ENCODE data around the gene ARSA.
"Not testable (repeated sequence)": the region's sequence is repeated elsewhere in the genome, so short reads cannot be mapped to it uniquely, and the experiment has no call there.

The ARSA gene

GRCh38 chr22:50626314-50626849, 1.6 kb downstream of the ARSA start:
- no peak overlapping the region for H3K27ac ChIP-seq (ENCODE audit: low read depth, low read length)
- peaks cover 14% of the 10 kb centered on the region for H3K4me1 ChIP-seq (ENCODE audit: insufficient read depth, low read length)
- H3K4me3 ChIP-seq (ENCODE audit: low read depth in 1 of 2, low read length in 2 of 2): no peak overlapping the region
- no peaks in the 10 kb centered on the region for H3K9me3 ChIP-seq (ENCODE audit: low read length)
- H3K27me3 ChIP-seq (ENCODE audit: control insufficient read depth in 1 of 2, insufficient read depth in 2 of 2, low read length in 2 of 2): peaks cover 0 to 2% of the 10 kb centered on the region in 2 donors
- no peak overlapping the region for H3K9ac ChIP-seq (ENCODE audit: low read length)
- H3K36me3 ChIP-seq (ENCODE audit: insufficient read depth, low read length): no peaks in the 10 kb centered on the region

GRCh38 chr22:50625568-50626313, 2.2 kb downstream of the ARSA start:
- H3K36me3 ChIP-seq (ENCODE audit: insufficient read depth, low read length): no peaks in the 10 kb centered on the region
- peaks cover 0 to 9% of the 10 kb centered on the region in 2 donors for H3K27me3 ChIP-seq (ENCODE audit: control insufficient read depth in 1 of 2, insufficient read depth in 2 of 2, low read length in 2 of 2)
- H3K4me3 ChIP-seq (ENCODE audit: low read depth in 1 of 2, low read length in 2 of 2): no peak overlapping the region
- H3K27ac ChIP-seq (ENCODE audit: low read depth, low read length): no peak overlapping the region
- H3K9me3 ChIP-seq (ENCODE audit: low read length): no peaks in the 10 kb centered on the region
- H3K9ac ChIP-seq (ENCODE audit: low read length): no peak overlapping the region
- peaks cover 14% of the 10 kb centered on the region for H3K4me1 ChIP-seq (ENCODE audit: insufficient read depth, low read length)

DNA sequence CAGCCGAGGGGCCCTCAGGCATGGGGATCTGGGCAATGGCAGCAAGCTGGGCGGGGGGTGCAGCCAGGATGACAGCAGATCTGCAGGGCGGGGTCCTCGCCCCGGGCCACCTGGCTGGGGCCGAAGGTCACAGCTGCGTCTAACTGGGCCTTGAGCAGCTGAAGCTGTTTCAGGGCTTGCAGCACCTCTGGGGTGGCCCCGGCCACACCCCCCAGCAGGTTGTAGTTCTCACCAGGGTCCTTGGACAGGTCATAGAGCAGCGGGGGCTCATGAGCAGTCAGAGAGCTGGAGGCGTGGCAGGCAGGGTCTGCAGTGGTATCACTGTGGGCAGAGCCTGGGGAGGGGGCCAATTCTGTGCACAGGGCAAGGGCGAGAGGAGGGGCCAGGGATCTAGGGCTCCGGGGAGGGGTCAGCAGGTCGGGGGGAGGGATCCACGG, 2.8 kb downstream of the ARSA start:
- no peaks in the 10 kb centered on the region for H3K36me3 ChIP-seq (ENCODE audit: insufficient read depth, low read length)
- H3K9me3 ChIP-seq (ENCODE audit: low read length): no peaks in the 10 kb centered on the region
- peaks cover 14% of the 10 kb centered on the region for H3K4me1 ChIP-seq (ENCODE audit: insufficient read depth, low read length)
- H3K9ac ChIP-seq (ENCODE audit: low read length): no peak overlapping the region
- H3K27me3 ChIP-seq (ENCODE audit: control insufficient read depth in 1 of 2, insufficient read depth in 2 of 2, low read length in 2 of 2): peaks cover 0 to 11% of the 10 kb centered on the region in 2 donors
- no peak overlapping the region for H3K27ac ChIP-seq (ENCODE audit: low read depth, low read length)
- H3K4me3 ChIP-seq (ENCODE audit: low read depth in 1 of 2, low read length in 2 of 2): no peak overlapping the region

DNA sequence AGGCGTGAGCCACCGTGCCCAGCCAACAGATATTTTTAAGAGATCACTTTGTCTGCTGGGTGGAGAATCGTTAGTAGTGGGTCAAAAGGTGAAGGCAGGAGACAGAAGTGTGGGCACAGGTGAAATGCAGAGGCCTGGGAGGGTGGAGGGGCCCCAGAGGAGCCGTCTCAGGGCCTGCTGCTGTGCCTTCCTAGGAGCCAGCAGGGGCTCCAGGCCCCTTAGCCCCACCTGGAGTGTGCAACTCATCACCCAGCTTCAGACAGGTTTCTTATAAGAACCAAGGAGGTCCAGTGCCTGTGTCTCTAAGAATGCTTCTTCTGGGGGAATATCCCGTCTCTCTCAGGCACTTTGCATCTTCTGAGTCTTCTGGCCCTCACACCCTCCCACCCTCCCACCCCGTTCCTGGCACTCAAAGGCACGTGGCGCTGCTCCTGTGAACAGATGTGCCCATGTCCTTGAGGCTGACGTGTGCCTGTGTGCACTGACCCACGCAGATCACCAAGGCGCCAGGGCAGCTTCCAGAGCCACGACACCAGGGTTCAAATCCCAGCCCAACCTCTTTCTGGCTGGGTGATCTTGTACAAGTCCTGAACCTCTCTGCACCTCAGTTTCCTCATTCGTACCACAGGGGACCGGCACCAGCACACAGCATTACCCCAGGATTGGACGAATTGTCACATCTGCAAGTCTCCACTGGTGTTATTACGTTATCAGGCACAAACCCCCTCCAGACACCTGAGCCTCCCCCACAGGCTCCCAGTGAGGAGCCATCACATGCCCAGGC, 3.4 kb downstream of the ARSA start:
- Histone ChIP-seq H3K4me3 (ENCODE audit: low read depth in 1 of 2, low read length in 2 of 2) (no peak overlapping the region), H3K9ac (ENCODE audit: low read length) (no peak overlapping the region), H3K27ac (ENCODE audit: low read depth, low read length) (no peak overlapping the region), H3K9me3 (ENCODE audit: low read length) (no peaks in the 10 kb centered on the region), H3K4me1 (ENCODE audit: insufficient read depth, low read length) (peaks cover 14% of the 10 kb centered on the region), H3K27me3 (ENCODE audit: control insufficient read depth in 1 of 2, insufficient read depth in 2 of 2, low read length in 2 of 2) (peaks cover 5 to 11% of the 10 kb centered on the region in 2 donors), H3K36me3 (ENCODE audit: insufficient read depth, low read length) (no peaks in the 10 kb centered on the region)

DNA sequence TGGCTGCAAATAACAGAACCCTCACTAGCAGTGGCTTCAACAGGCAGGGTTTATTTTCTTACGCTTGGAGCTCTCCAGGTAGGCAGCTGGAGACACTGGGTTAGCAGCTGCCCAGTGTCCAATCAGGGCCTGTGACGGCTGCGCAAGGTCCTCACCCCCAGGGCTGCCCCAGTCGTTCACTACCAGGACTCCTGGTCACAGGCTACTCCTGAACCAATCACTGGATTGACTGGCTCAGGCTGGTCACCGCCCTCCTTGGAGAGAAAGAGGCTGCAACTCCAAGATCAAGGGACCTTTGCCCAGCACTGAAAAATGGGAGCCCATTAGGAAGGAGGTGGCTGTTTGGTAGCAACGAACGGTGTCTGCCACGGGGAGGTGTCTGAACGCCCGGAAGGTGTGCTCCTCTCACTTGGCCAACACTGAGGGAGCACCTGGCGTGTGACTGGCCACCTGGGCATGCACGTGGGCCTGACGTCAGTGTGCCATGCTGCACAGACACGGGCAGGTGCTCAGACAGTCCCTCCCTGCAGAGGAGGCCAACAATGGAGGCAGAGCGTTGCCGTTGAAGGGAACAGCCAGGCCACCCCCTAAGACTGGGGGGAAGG, 5.1 kb downstream of the ARSA start:
- Histone ChIP-seq H3K9me3 (ENCODE audit: low read length) (no peaks in the 10 kb centered on the region), H3K27ac (ENCODE audit: low read depth, low read length) (no peak overlapping the region), H3K27me3 (ENCODE audit: control insufficient read depth in 1 of 2, insufficient read depth in 2 of 2, low read length in 2 of 2) (peaks cover 7 to 11% of the 10 kb centered on the region in 2 donors), H3K4me1 (ENCODE audit: insufficient read depth, low read length) (peaks cover 6% of the 10 kb centered on the region), H3K9ac (ENCODE audit: low read length) (no peak overlapping the region), H3K4me3 (ENCODE audit: low read depth in 1 of 2, low read length in 2 of 2) (no peak overlapping the region), H3K36me3 (ENCODE audit: insufficient read depth, low read length) (no peaks in the 10 kb centered on the region)

- H3K36me3 ChIP-seq (ENCODE audit: insufficient read depth, low read length): no peaks in the 10 kb centered on the region
- no peaks in the 10 kb centered on the region for H3K9me3 ChIP-seq (ENCODE audit: low read length)
- peaks cover 1% of the 10 kb centered on the region for H3K4me1 ChIP-seq (ENCODE audit: insufficient read depth, low read length)
- H3K4me3 ChIP-seq (ENCODE audit: low read depth in 1 of 2, low read length in 2 of 2): no peak overlapping the region
- H3K27ac ChIP-seq (ENCODE audit: low read depth, low read length): no peak overlapping the region
- H3K27me3 ChIP-seq (ENCODE audit: control insufficient read depth in 1 of 2, insufficient read depth in 2 of 2, low read length in 2 of 2): peaks cover 7 to 11% of the 10 kb centered on the region in 2 donors
- no peak overlapping the region for H3K9ac ChIP-seq (ENCODE audit: low read length)
These were observed 5.8 kb downstream of the ARSA start for GRCh38 chr22:50621948-50622722.

DNA sequence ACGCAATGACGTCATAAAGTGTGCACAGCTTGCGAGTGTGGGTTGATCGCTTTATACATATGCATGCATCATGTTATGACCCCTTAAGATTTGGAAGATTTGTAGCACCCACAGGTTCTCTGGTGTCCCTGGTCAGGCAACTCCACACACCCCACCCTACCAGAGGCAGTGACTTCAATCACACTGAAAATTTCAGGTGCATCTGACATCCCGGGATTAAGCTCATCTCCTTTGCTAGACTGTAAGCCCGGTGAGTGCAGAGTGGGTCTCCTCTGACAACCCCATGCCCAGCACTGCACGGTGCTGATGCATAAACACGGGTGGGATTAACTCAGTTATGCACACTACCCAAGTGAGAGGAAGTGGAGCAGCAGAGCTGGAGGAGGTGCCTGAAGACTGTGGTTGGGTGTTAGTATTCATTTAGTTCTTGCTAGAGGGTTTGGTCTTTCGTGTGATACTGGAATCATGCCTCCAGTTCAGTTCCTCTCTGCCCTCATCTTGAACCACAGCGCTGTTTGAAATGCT, 6.5 kb downstream of the ARSA start:
- no peak overlapping the region for H3K4me3 ChIP-seq (ENCODE audit: low read depth in 1 of 2, low read length in 2 of 2)
- no peaks in the 10 kb centered on the region for H3K36me3 ChIP-seq (ENCODE audit: insufficient read depth, low read length)
- no peaks in the 10 kb centered on the region for H3K4me1 ChIP-seq (ENCODE audit: insufficient read depth, low read length)
- H3K27ac ChIP-seq (ENCODE audit: low read depth, low read length): no peak overlapping the region
- no peak overlapping the region for H3K9ac ChIP-seq (ENCODE audit: low read length)
- peaks cover 7 to 11% of the 10 kb centered on the region in 2 donors for H3K27me3 ChIP-seq (ENCODE audit: control insufficient read depth in 1 of 2, insufficient read depth in 2 of 2, low read length in 2 of 2)
- H3K9me3 ChIP-seq (ENCODE audit: low read length): no peaks in the 10 kb centered on the region

- H3K27me3 ChIP-seq (ENCODE audit: control insufficient read depth in 1 of 2, insufficient read depth in 2 of 2, low read length in 2 of 2): peaks cover 7 to 11% of the 10 kb centered on the region in 2 donors
- no peaks in the 10 kb centered on the region for H3K9me3 ChIP-seq (ENCODE audit: low read length)
- no peak overlapping the region for H3K9ac ChIP-seq (ENCODE audit: low read length)
- no peaks in the 10 kb centered on the region for H3K36me3 ChIP-seq (ENCODE audit: insufficient read depth, low read length)
- H3K27ac ChIP-seq (ENCODE audit: low read depth, low read length): no peak overlapping the region
- no peaks in the 10 kb centered on the region for H3K4me1 ChIP-seq (ENCODE audit: insufficient read depth, low read length)
- H3K4me3 ChIP-seq (ENCODE audit: low read depth in 1 of 2, low read length in 2 of 2): no peak overlapping the region
These were observed 7.2 kb downstream of the ARSA start for GRCh38 chr22:50620593-50621355.

DNA sequence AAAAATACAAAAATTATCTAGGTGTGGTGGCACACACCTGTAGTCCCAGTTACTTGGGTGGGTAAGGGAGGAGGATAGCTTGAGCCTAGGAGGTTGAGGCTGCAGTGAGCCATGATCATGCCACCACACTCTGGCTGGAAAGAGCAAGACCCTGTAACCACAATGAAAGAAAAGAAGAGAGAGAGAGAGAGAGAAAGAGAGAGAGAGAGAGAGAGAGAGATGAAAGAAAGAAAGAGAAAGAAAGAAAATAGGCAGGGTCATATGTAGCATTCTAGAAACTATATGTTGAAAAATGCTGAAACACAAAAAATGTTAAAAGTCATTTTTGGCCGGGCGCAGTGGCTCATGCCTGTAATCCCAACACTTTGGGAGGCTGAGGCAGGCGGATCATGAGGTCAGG, 13.7 kb downstream of the ARSA start:
- peaks cover 12 to 35% of the 10 kb centered on the region in 2 donors for H3K27me3 ChIP-seq (ENCODE audit: control insufficient read depth in 1 of 2, insufficient read depth in 2 of 2, low read length in 2 of 2)
- not testable (repeated sequence) for H3K9me3 ChIP-seq (ENCODE audit: low read length); H3K27ac ChIP-seq (ENCODE audit: low read depth, low read length); H3K4me1 ChIP-seq (ENCODE audit: insufficient read depth, low read length); H3K9ac ChIP-seq (ENCODE audit: low read length); H3K36me3 ChIP-seq (ENCODE audit: insufficient read depth, low read length); H3K4me3 ChIP-seq (ENCODE audit: low read depth in 1 of 2, low read length in 2 of 2)

DNA sequence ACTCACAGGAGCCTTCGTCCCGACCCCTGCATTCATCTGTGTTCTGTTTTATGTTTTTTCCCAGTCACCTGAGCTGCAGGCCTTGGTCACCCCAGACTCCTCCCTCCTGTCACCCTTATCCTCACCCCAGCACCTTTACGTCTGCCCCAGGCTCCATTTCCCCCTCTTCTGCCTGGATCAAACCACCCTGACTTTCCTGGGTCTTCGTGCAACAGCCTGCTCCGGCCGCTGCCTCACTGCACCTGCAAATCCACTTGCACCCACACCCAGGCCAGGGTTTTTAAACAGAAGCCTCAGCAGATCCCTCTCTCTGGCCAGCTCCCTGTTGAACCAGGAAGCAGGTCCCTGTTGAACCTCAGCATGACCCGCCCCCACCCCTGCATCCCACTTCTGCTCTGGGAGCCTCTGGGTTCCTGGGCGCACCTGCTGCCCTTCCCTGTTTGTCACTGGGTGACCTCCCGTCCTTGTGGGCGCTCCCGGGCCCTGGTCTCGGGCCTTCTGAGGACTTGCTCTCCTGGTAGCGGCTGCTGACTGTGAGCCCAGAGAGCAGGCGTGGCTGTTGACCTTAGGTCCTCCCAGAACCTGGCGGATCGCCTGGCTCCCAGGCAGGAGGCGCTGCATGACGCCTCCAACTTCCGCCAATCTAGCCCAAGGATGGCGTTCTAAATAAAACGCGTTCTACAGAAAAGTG, 14.5 kb downstream of the ARSA start:
- Histone ChIP-seq H3K9ac (ENCODE audit: low read length) (no peak overlapping the region), H3K9me3 (ENCODE audit: low read length) (no peaks in the 10 kb centered on the region), H3K4me3 (ENCODE audit: low read depth in 1 of 2, low read length in 2 of 2) (no peak overlapping the region), H3K4me1 (ENCODE audit: insufficient read depth, low read length) (no peaks in the 10 kb centered on the region), H3K36me3 (ENCODE audit: insufficient read depth, low read length) (no peaks in the 10 kb centered on the region), H3K27me3 (ENCODE audit: control insufficient read depth in 1 of 2, insufficient read depth in 2 of 2, low read length in 2 of 2) (peaks cover 12 to 36% of the 10 kb centered on the region in 2 donors), H3K27ac (ENCODE audit: low read depth, low read length) (no peak overlapping the region)

Measured in muscle layer of colon (tissue), 2 donors.